ACHN (cell line): Measurements from ENCODE around the gene ANKRD13D.
A peak's percentile ranks its signal among the peaks of the same experiment; 100 is the strongest.
"Not testable (repeated sequence)": the region's sequence is repeated elsewhere in the genome, so short reads cannot be mapped to it uniquely, and the experiment has no call there.

Source experiments
- DNase-seq: peaks from one replicate; pipeline ENCODE4 v3.0.0-alpha.2; 2015
- in situ Hi-C: cut with HindIII; loops from 2 replicates; pipeline ENCODE4 v1.10.0; 2017; ENCODE audit warnings: low sequenced_read_pairs, low pct_ligation_motif_present, low pct_unique_long_range_greater_than_20kb

The ANKRD13D gene

GRCh38 chr11:67260885-67261639 lies 28.0 kb upstream of the ANKRD13D start:
- in situ Hi-C loops, result not testable (repeated sequence)
- peak; percentile 12 for DNase-seq

GRCh38 chr11:67261640-67261945 lies 27.5 kb upstream of the ANKRD13D start:
- no peak for DNase-seq
- in situ Hi-C loops, result no loop called here

GRCh38 chr11:67261946-67262681 lies 27.0 kb upstream of the ANKRD13D start:
- DNase-seq, result no peak
- in situ Hi-C loops, result no loop called here

- in situ Hi-C loops, result no loop called here
- DNase-seq, result peak; percentile 80
Measured at GRCh38 chr11:67262731-67263675, 26.1 kb upstream of the ANKRD13D start.

GRCh38 chr11:67264260-67264659 lies 24.8 kb upstream of the ANKRD13D start:
- no peak for DNase-seq
- in situ Hi-C loops, result no loop called here

- in situ Hi-C loops, result no loop called here
- no peak for DNase-seq
Measured at GRCh38 chr11:67264877-67265632, 24.0 kb upstream of the ANKRD13D start.

- in situ Hi-C loops, result no loop called here
- DNase-seq, result peak; percentile 62
Measured at GRCh38 chr11:67265633-67266448, 23.3 kb upstream of the ANKRD13D start.

- in situ Hi-C loops, result no loop called here
- DNase-seq, result peak; percentile 54
Measured at GRCh38 chr11:67266449-67267187, 22.5 kb upstream of the ANKRD13D start, which contains the start of gene GRK2. GRK2 (plus strand) TSS chr11:67266473; CDS start chr11:67266700, 227 bp downstream.

- no peak for DNase-seq
Measured at GRCh38 chr11:67267188-67268080, 21.7 kb upstream of the ANKRD13D start.

GRCh38 chr11:67268081-67268961 lies 20.8 kb upstream of the ANKRD13D start:
- in situ Hi-C loops, result no loop called here
- DNase-seq, result no peak

More at GRCh38 chr11:67267188-67268080, 21.7 kb upstream of the ANKRD13D start:
- in situ Hi-C loops, result no loop called here

GRCh38 chr11:67268962-67269268 lies 20.2 kb upstream of the ANKRD13D start:
- no peak for DNase-seq
- in situ Hi-C loops, result no loop called here

- DNase-seq, result no peak
- in situ Hi-C loops, result no loop called here
Measured at GRCh38 chr11:67269401-67270255, 19.5 kb upstream of the ANKRD13D start.

- no peak for DNase-seq
- in situ Hi-C loops, result no loop called here
Measured at GRCh38 chr11:67270256-67271204, 18.6 kb upstream of the ANKRD13D start.

- in situ Hi-C loops, result no loop called here
- no peak for DNase-seq
Measured at GRCh38 chr11:67271205-67271540, 17.9 kb upstream of the ANKRD13D start.
